ENCODE results near the gene PHYHIPL. TPM values are rescaled to one million over a fixed set of nuclear protein-coding genes. Genes with fewer than 3 reads are reported as not detected.

Gene PHYHIPL
- total RNA-seq, 4 donors from 2014 or later, result 0.39 to 1.7 (median 1.0) TPM

GRCh38 chr10:59133841-59134593 lies 42.4 kb upstream of the PHYHIPL start:
- no peak for ATAC-seq
- Histone ChIP-seq H3K36me3 (no peaks in the 10 kb centered on the region), H3K27ac (no peak overlapping the region), H3K4me1 (no peaks in the 10 kb centered on the region), H3K27me3 (no peaks in the 10 kb centered on the region), H3K9me3 (no peaks in the 10 kb centered on the region), H3K4me3 (no peak overlapping the region)
- no peak for TF ChIP-seq EP300 (IDR thresholded peaks at IDR 0.05)
- no peak for TF ChIP-seq CTCF (IDR thresholded peaks at IDR 0.05)
- TF ChIP-seq POLR2A (IDR thresholded peaks at IDR 0.05), result no peak
- no peak for TF ChIP-seq POLR2AphosphoS5 (IDR thresholded peaks at IDR 0.05)
- WGBS, 2 donors (ENCODE audit: low coverage in 1 of 2), result 14 to 50% methylated on average over 1 of the region's 1 CpG

- no peak for ATAC-seq
- H3K4me1 ChIP-seq, result no peaks in the 10 kb centered on the region
- no peaks in the 10 kb centered on the region for H3K9me3 ChIP-seq
- no peak overlapping the region for H3K27ac ChIP-seq
- no peaks in the 10 kb centered on the region for H3K27me3 ChIP-seq
- no peak overlapping the region for H3K4me3 ChIP-seq
- 74 to 75% methylated on average over 3 of the region's 3 CpGs for WGBS, 2 donors (ENCODE audit: low coverage in 1 of 2)
- no peaks in the 10 kb centered on the region for H3K36me3 ChIP-seq
- no peak for TF ChIP-seq EP300 (IDR thresholded peaks at IDR 0.05)
- no peak for TF ChIP-seq POLR2AphosphoS5 (IDR thresholded peaks at IDR 0.05)
- no peak for TF ChIP-seq CTCF (IDR thresholded peaks at IDR 0.05)
- no peak for TF ChIP-seq POLR2A (IDR thresholded peaks at IDR 0.05)
Observed at GRCh38 chr10:59134785-59135184, 41.7 kb upstream of the PHYHIPL start.

DNA sequence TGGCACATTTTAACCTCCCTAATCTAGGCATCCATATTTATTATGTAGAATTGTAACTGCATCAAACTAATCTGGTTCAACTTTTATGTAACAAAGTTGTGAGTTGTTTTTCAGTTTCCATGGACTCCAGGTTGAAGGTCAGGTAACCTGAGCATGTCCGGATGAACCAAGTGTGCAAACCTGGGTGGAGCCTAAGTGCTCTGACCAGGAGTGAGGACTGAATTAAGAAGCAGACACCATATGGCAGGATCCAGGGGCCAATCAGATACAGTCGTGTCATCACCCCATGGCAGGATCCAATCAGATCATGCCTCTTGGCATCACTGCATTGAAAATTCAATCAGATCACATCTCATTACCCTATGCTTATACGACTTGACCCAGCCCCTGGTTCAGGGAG lies 41.2 kb upstream of the PHYHIPL start:
- WGBS, 2 donors (ENCODE audit: low coverage in 1 of 2), result 0 to 73% methylated on average over 1 to 3 of the region's 3 CpGs
- TF ChIP-seq POLR2AphosphoS5 (IDR thresholded peaks at IDR 0.05) (no peak), CTCF (IDR thresholded peaks at IDR 0.05) (no peak), EP300 (IDR thresholded peaks at IDR 0.05) (no peak), POLR2A (IDR thresholded peaks at IDR 0.05) (no peak)
- H3K9me3 ChIP-seq, result no peaks in the 10 kb centered on the region
- H3K27ac ChIP-seq, result no peak overlapping the region
- no peaks in the 10 kb centered on the region for H3K36me3 ChIP-seq
- ATAC-seq, result no peak
- H3K4me3 ChIP-seq, result no peak overlapping the region
- no peaks in the 10 kb centered on the region for H3K27me3 ChIP-seq
- no peaks in the 10 kb centered on the region for H3K4me1 ChIP-seq

- WGBS, 2 donors (ENCODE audit: low coverage in 1 of 2), result 76 to 100% methylated on average over 1 to 4 of the region's 23 CpGs
- TF ChIP-seq POLR2A (IDR thresholded peaks at IDR 0.05) (no peak), EP300 (IDR thresholded peaks at IDR 0.05) (no peak), POLR2AphosphoS5 (IDR thresholded peaks at IDR 0.05) (no peak), CTCF (IDR thresholded peaks at IDR 0.05) (no peak)
- H3K4me1 ChIP-seq, result no peaks in the 10 kb centered on the region
Observed at GRCh38 chr10:59138052-59138451, 38.4 kb upstream of the PHYHIPL start.

GRCh38 chr10:59143544-59143943 lies 32.9 kb upstream of the PHYHIPL start:
- H3K4me3 ChIP-seq, result no peak overlapping the region
- ATAC-seq, result no peak
- 73 to 75% methylated on average over 1 of the region's 1 CpG for WGBS, 2 donors (ENCODE audit: low coverage in 1 of 2)
- H3K27me3 ChIP-seq, result no peaks in the 10 kb centered on the region
- H3K4me1 ChIP-seq, result no peaks in the 10 kb centered on the region
- no peaks in the 10 kb centered on the region for H3K36me3 ChIP-seq
- H3K27ac ChIP-seq, result no peak overlapping the region
- TF ChIP-seq CTCF (IDR thresholded peaks at IDR 0.05) (no peak), EP300 (IDR thresholded peaks at IDR 0.05) (no peak), POLR2A (IDR thresholded peaks at IDR 0.05) (no peak), POLR2AphosphoS5 (IDR thresholded peaks at IDR 0.05) (no peak)
- no peaks in the 10 kb centered on the region for H3K9me3 ChIP-seq

More at GRCh38 chr10:59138052-59138451, 38.4 kb upstream of the PHYHIPL start:
- Histone ChIP-seq H3K4me3 (no peak overlapping the region), H3K36me3 (no peaks in the 10 kb centered on the region), H3K27me3 (no peaks in the 10 kb centered on the region), H3K27ac (no peak overlapping the region), H3K9me3 (no peaks in the 10 kb centered on the region)
- no peak for ATAC-seq

Measured in gastroesophageal sphincter (tissue), 4 donors.